ENCODE results near the gene PEX11A. TPM values are rescaled to one million over a fixed set of nuclear protein-coding genes. Genes with fewer than 3 reads are reported as not detected.

The PEX11A gene
- total and polyA plus RNA-seq, 2 donors (not counting 3 experiments of a cell fraction or from before 2014, with no cell fraction given): 3.2 to 4.4 TPM

- no peak for FAIRE-seq
- Histone ChIP-seq H3K9ac (replicated peaks; ENCODE audit: extremely low read depth, insufficient read depth, low read length) (no peak within 1 kb of the TSS), H3K27ac (ENCODE audit: insufficient read depth, low read depth, low read length) (no peak within 1 kb of the TSS), H3K79me2 (ENCODE audit: control insufficient read depth, insufficient read depth, low read length) (no peaks in the 10 kb centered on the region), H2AFZ (ENCODE audit: low read depth, low read length) (no peak within 1 kb of the TSS), H3K4me3 (replicated peaks in 1 of 3; ENCODE audit: insufficient read depth in 1 of 3, low read depth in 1 of 3, low read length in 3 of 3) (no peak within 1 kb of the TSS), H3K4me2 (ENCODE audit: insufficient read depth, low read length) (no peak within 1 kb of the TSS), H3K9me1 (replicated peaks; ENCODE audit: control insufficient read depth, extremely low read depth, insufficient read depth, low read length) (no peaks in the 10 kb centered on the region), H4K20me1 (replicated peaks; ENCODE audit: control insufficient read depth, extremely low read depth, insufficient read depth, low read length) (no peaks in the 10 kb centered on the region), H3K4me1 (ENCODE audit: control insufficient read depth, extremely low read depth, insufficient read depth, low read length) (no peaks in the 10 kb centered on the region), H3K27me3 (ENCODE audit: control insufficient read depth in 2 of 2, insufficient read depth in 2 of 2, low read length in 2 of 2) (peaks cover 0 to 5% of the 10 kb centered on the region in 2 experiments), H3K36me3 (ENCODE audit: control insufficient read depth in 2 of 2, extremely low read depth in 1 of 2, insufficient read depth in 2 of 2, low read length in 2 of 2) (peaks cover 0 to 2% of the 10 kb centered on the region in 2 experiments), H3K9me3 (replicated peaks; ENCODE audit: control insufficient read depth, insufficient read depth, low read length) (no peaks in the 10 kb centered on the region)
- dilution Hi-C loops (cut with MboI; ENCODE audit: extremely low pct_ligation_motif_present, low sequenced_read_pairs): no loop called here
- CTCF ChIA-PET: no interaction called here
- no peak for TF ChIP-seq JUN (IDR thresholded peaks at IDR 0.05; ENCODE audit: borderline replicate concordance, insufficient read depth, insufficient read length, low read depth)
- TF ChIP-seq MAX (IDR thresholded peaks at IDR 0.05; ENCODE audit: insufficient read depth, insufficient read length): no peak
- TF ChIP-seq MYC (IDR thresholded peaks at IDR 0.05; ENCODE audit: low read depth, low read length): no peak
- no peak for TF ChIP-seq FOS (IDR thresholded peaks at IDR 0.05; ENCODE audit: borderline replicate concordance, insufficient read depth, low read length)
- TF ChIP-seq CTCF (IDR thresholded peaks at IDR 0.05; ENCODE audit: extremely low read depth in 1 of 2, insufficient read depth in 1 of 2, low read depth in 1 of 2, low read length in 2 of 2): no peak
- no peak for TF ChIP-seq POLR2A (IDR thresholded peaks at IDR 0.05; ENCODE audit: low read depth, low read length)
- no peak for TF ChIP-seq GATA2 (IDR thresholded peaks at IDR 0.05; ENCODE audit: insufficient read depth, insufficient read length, low read depth, low read length)
- TF ChIP-seq EZH2 (IDR thresholded peaks at IDR 0.05; ENCODE audit: borderline replicate concordance, low read depth, low read length, severe bottlenecking): no peak
- TF ChIP-seq POLR2AphosphoS5 (IDR thresholded peaks at IDR 0.05; ENCODE audit: insufficient read depth, low read depth, low read length): no peak
- no TSS peak for BruUV-seq (replicated peaks)
- DNase-seq (ENCODE audit: low read depth, low spot score): no peak
- intact Hi-C loops (cut with micrococcal nuclease): no loop called here
- POLR2A ChIA-PET: no interaction called here
Observed at GRCh38 chr15:89679212-89679611, 11.3 kb downstream of the PEX11A start, which contains the start of gene PLIN1. Gene PLIN1, minus strand, starts transcription at chr15:89679367. Its CDS starts 1,878 bp downstream, at chr15:89677489.
